HL-60/S4 (cell line): ENCODE results near the gene PDE4C.

ENCODE experiments used
- in situ Hi-C: fragments of 300-500 bp; cut with MboI; formaldehyde crosslinking; loops from 2 replicates; pipeline ENCODE4 v1.14.3; 2022; ENCODE audit warnings: low sequenced_read_pairs

PDE4C gene

GRCh38 chr19:18203408-18203862, 22.8 kb downstream of the PDE4C start:
- in situ Hi-C loops = loop anchor here (5.0 kb wide), 1 partner anchor 124 kb away; no protein-coding TSS in a partner anchor

GRCh38 chr19:18202778-18203407, 23.3 kb downstream of the PDE4C start:
- in situ Hi-C loops = loop anchor here (5.0 kb wide), 1 partner anchor 124 kb away; no protein-coding TSS in a partner anchor

GRCh38 chr19:18202397-18202777, 23.9 kb downstream of the PDE4C start:
- in situ Hi-C loops = loop anchor here (5.0 kb wide), 1 partner anchor 125 kb away; no protein-coding TSS in a partner anchor

- in situ Hi-C loops = loop anchor here (10.0 kb wide), 1 partner anchor 216 kb away; the partner anchor contains the start of gene SSBP4
Measured at GRCh38 chr19:18198374-18198773, 27.9 kb downstream of the PDE4C start.

GRCh38 chr19:18197941-18198340, 28.3 kb downstream of the PDE4C start:
- in situ Hi-C loops = loop anchor here (10.0 kb wide), 1 partner anchor 217 kb away; the partner anchor contains the start of gene SSBP4

GRCh38 chr19:18197306-18197705, 28.9 kb downstream of the PDE4C start:
- in situ Hi-C loops = loop anchor here (10.0 kb wide), 1 partner anchor 217 kb away; the partner anchor contains the start of gene SSBP4

GRCh38 chr19:18196511-18196845, 29.8 kb downstream of the PDE4C start:
- in situ Hi-C loops = loop anchor here (10.0 kb wide), 1 partner anchor 218 kb away; the partner anchor contains the start of gene SSBP4

- in situ Hi-C loops = loop anchor here (10.0 kb wide), 1 partner anchor 220 kb away; the partner anchor contains the start of gene SSBP4
Measured at GRCh38 chr19:18194554-18195238, 31.5 kb downstream of the PDE4C start.

GRCh38 chr19:18194181-18194530, 32.1 kb downstream of the PDE4C start:
- in situ Hi-C loops = loop anchor here (10.0 kb wide), 1 partner anchor 221 kb away; the partner anchor contains the start of gene SSBP4

GRCh38 chr19:18193388-18194180, 32.7 kb downstream of the PDE4C start:
- in situ Hi-C loops = loop anchor here (10.0 kb wide), 1 partner anchor 221 kb away; the partner anchor contains the start of gene SSBP4

- in situ Hi-C loops = loop anchor here (10.0 kb wide), 1 partner anchor 222 kb away; the partner anchor contains the start of gene SSBP4
Measured at GRCh38 chr19:18192673-18193387, 33.4 kb downstream of the PDE4C start, which contains the start of gene MPV17L2. Gene MPV17L2, plus strand, starts transcription at chr19:18193218. Its CDS starts 64 bp downstream, at chr19:18193282.

- in situ Hi-C loops = loop anchor here (10.0 kb wide), 1 partner anchor 223 kb away; the partner anchor contains the start of gene SSBP4
Measured at GRCh38 chr19:18191640-18192062, 34.6 kb downstream of the PDE4C start.

- in situ Hi-C loops = loop anchor here (10.0 kb wide), 1 partner anchor 225 kb away; the partner anchor contains the start of gene SSBP4
Measured at GRCh38 chr19:18190278-18190677, 36.0 kb downstream of the PDE4C start.

- in situ Hi-C loops = no loop called here
Measured at GRCh38 chr19:18185538-18185937, 40.7 kb downstream of the PDE4C start.

GRCh38 chr19:18183529-18183928, 42.7 kb downstream of the PDE4C start:
- in situ Hi-C loops = no loop called here

GRCh38 chr19:18179957-18180356, 46.3 kb downstream of the PDE4C start:
- in situ Hi-C loops = no loop called here

- in situ Hi-C loops = no loop called here
Measured at GRCh38 chr19:18176367-18177310, 49.6 kb downstream of the PDE4C start.

GRCh38 chr19:18174983-18175382, 51.3 kb downstream of the PDE4C start:
- in situ Hi-C loops = no loop called here
